ENCODE results near the gene ORM2.
"Not testable (repeated sequence)": the region's sequence is repeated elsewhere in the genome, so short reads cannot be mapped to it uniquely, and the experiment has no call there.

The ORM2 gene

DNA sequence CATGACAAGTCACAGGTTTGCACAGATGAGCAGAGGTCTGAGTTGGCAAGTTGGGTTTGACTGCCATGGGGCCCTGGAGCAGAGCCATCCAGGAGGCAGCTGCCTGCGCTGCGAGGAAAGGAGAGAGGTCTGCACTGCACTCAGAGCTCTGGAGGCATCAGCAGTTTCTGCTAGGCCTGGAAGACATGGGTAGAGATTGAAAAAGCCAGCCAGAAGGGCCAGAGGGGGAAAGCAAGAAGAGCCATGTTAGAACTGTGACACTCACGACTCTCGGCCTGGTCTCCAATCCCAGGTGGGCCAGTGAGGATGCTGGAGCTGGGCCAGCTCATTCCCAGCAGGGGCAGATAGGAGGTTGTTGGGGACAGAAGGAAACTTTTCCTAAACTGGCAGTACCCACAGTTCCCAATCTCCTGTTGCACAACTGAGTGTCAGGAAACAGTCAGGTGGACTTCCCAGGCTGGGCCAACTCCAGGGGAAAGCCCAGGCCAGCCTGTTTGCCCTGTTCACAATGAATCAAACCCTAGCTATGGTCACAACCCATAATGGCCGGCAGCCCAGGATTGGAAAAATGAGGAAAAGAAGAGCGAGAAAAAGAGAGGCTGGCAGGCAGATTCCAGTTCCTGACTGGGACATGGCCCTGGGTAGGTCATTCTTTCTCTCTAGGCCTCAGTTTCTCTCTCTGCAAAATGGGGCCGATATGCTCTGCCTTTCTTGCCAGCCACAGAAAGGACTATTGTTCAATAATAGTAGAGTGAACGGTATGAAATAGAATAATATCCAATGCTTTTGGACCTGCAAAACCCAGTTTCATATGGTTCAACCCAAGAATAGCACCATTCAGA, 14.6 kb upstream of the ORM2 start:
- DNase-seq (ENCODE audit: low spot score) = no peak

DNA sequence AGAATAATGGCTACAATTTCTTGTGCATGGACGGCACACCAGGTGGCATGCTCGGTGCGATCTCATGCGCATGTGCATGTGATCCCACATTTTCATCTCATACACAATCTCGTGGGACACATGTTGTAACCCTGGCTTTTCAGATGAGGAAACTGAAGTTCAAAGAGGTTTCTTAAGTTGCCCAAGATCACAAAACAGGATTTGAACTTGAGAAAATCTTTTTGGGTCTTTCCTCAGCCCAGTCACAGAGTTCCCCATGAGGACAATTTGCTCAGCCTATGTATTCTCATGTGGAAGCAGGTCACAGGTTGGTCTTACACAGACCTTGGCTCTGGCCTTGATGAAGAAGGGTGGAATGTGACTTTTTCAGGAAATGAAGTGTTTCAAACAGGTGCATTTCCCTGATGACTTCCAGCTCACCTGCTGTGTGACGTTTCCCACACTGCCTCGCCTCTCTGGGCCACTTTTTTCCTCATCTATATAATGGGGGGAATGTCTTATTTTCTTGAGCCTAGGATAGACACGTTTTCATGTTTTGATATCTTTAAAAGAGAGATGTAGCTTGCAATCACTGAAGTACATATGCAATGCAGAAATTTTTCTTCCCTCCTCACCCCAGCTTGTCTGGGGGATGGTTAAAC, 13.8 kb upstream of the ORM2 start:
- no peak for DNase-seq (ENCODE audit: low spot score)

- no peak for DNase-seq (ENCODE audit: low spot score)
These were observed 13.0 kb upstream of the ORM2 start for GRCh38 chr9:114316605-114317230.

- DNase-seq (ENCODE audit: low spot score) = peak; percentile 19
These were observed 11.9 kb upstream of the ORM2 start for GRCh38 chr9:114317665-114318357.

GRCh38 chr9:114318416-114318815, 11.3 kb upstream of the ORM2 start:
- no peak for DNase-seq (ENCODE audit: low spot score)

- DNase-seq (ENCODE audit: low spot score) = no peak
These were observed 10.5 kb upstream of the ORM2 start for GRCh38 chr9:114319147-114319546.

GRCh38 chr9:114320710-114321109, 9.0 kb upstream of the ORM2 start:
- DNase-seq (ENCODE audit: low spot score) = not testable (repeated sequence)

DNA sequence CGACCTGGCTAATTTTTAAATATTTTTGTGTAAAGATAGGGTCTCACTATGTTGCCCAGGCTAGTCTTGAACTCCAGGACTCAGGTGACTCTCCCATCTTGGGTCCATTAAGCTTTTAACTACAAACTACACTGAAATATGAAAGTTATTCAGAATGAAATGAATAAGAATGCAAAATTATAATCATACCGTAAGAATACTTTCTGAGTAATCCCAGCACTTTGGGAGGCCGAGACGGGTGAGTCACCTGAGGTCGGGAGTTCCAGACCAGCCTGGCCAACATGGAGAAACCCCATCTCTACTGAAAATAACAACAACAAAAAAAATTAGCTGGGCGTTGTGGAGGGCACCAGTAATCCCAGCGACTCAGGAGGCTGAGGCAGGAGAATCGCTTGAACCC, 7.9 kb upstream of the ORM2 start:
- DNase-seq (ENCODE audit: low spot score) = peak; percentile 58

DNA sequence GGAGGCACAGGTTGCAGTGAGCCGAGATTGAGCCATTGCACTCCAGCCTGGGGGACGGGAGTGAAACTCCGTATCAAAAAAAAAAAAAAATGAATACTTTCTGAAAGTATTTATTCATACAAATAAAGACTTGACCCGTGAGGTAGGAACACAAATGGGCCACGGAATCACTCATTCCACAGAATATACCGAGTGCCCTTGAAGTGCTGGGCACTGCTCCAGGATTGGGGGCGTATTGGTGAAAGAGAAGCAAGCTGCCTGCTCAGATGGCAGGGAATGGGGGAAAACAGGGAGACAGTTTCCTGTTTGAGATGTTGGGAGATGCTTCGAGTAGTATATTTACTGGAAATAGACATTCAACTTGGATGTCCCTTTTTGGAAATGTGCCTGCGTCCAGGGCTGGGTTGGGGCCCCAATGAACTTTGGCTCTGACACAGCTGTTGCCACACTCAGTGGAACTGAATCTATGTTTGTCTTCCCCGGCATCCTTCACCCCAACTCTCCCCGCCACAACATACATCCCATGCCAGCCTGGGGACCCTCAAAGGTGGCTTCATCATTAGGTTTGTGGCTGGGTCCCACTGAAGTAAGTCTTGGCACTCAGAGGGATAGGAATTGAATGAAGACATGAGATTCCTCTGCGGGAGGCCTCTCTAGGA, 7.4 kb upstream of the ORM2 start:
- not testable (repeated sequence) for DNase-seq (ENCODE audit: low spot score)

DNA sequence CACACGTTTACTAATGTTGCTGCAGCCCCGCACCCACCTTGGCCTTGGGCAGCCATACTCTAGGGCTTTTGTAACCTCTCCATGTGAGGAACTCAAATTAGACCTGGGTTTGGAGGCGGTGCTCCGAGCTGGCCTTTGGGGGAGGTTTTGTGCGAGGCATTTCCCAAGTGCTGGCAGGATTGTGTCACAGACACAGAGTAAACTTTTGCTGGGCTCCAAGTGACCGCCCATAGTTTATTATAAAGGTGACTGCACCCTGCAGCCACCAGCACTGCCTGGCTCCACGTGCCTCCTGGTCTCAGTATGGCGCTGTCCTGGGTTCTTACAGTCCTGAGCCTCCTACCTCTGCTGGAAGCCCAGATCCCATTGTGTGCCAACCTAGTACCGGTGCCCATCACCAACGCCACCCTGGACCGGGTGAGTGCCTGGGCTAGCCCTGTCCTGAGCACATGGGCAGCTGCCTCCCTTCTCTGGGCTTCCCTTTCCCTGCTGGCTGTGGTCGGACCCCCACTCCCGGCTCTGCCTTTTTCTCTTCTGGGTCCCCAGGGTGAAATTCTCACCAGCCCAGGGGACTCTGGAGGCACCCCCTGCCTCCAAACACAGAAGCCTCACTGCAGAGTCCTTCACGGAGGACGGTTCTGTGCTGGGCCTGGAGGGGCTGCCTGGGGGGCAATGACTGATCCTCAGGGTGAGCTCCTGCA, 6.7 kb upstream of the ORM2 start, which contains the start of gene ORM1:
ORM1 (plus strand) TSS at position 268 of the 701 bp plus-strand sequence; CDS start at position 304, 36 bp downstream.
- DNase-seq (ENCODE audit: low spot score) = not testable (repeated sequence)

GRCh38 chr9:114323849-114324248, 5.8 kb upstream of the ORM2 start:
- DNase-seq (ENCODE audit: low spot score) = not testable (repeated sequence)

DNA sequence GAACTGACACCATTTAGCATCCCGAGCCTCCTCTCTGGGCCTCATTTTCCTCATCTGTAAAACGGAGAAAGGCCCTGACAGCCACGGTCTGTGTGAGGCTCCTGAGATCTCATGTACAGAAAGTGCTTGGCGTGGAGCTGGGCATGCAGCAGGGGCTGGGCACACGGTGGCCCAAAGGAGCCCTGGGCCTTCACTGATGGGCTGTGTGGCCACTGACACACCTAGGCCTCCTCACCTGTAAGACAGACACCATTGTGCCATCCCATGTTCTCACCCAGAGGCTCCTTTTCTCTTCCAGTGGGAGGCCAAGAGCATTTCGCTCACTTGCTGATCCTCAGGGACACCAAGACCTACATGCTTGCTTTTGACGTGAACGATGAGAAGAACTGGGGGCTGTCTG, 5.2 kb upstream of the ORM2 start:
- DNase-seq (ENCODE audit: low spot score) = no peak

DNA sequence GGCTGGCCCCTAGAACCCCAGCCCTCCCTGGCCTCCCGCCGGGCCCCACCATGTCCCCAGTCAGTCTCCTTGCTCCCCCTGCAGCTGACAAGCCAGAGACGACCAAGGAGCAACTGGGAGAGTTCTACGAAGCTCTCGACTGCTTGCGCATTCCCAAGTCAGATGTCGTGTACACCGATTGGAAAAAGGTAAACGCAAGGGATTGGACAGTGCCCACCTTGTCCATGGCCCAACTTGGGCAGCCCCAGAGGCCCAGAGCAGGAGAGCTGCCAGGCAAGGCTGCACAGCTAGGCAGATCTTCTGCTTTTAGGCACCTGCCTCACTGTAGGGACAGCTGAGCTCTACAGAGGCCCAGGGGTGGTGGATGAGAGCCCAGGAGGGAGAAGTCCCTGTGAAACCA, 4.7 kb upstream of the ORM2 start:
- not testable (repeated sequence) for DNase-seq (ENCODE audit: low spot score)

GRCh38 chr9:114325684-114326254, 3.9 kb upstream of the ORM2 start:
- DNase-seq (ENCODE audit: low spot score) = not testable (repeated sequence)

- no peak for DNase-seq (ENCODE audit: low spot score)
These were observed 1.9 kb upstream of the ORM2 start for GRCh38 chr9:114327749-114328148.

DNA sequence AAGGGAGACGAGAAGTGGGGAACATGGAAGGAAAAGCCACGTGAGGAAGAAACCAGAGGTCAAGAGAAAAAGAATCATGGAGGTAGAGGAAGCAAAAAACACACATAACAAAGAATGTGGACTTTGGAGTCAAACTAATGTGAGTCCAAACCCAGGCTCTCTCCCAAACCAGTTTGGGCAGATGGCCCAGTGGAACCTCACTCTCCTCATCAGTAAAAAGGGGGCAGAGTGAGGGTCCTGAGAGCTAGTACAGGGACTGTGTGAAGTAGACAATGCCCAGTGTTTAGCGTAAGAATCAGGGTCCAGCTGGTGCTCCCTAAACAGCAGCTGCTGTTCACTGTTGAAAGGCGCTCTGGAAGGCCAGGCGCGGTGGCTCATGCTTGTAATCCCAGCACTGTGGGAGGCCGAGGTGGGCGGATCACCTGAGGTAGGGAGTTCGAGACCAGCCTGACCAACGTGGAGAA, 1.3 kb upstream of the ORM2 start:
- DNase-seq (ENCODE audit: low spot score) = not testable (repeated sequence)

DNA sequence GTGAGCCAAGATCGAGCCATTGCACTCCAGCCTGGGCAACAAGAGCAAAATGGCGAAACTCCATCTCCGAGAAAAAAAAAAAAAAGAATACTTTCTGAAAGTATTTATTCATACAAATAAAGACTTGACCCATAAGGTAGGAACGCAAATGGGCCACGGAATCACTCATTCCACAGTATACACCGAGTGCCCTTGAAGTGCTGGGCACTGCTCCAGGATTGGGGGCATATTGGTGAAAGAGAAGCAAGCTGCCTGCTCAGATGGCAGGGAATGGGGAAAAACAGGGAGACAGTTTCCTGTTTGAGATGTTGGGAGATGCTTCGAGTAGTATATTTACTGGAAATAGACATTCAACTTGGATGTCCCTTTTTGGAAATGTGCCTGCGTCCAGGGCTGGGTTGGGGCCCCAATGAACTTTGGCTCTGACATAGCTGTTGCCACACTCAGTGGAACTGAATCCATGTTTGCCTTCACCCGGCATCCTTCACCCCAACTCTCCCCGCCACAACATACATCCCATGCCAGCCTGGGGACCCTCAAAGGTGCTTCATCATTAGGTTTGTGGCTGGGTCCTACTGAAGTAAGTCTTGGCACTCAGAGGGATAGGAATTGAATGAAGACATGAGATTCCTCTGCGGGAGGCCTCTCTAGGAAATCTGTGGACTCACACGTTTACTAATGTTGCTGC, 588 bp upstream of the ORM2 start:
- DNase-seq (ENCODE audit: low spot score) = not testable (repeated sequence)

DNA sequence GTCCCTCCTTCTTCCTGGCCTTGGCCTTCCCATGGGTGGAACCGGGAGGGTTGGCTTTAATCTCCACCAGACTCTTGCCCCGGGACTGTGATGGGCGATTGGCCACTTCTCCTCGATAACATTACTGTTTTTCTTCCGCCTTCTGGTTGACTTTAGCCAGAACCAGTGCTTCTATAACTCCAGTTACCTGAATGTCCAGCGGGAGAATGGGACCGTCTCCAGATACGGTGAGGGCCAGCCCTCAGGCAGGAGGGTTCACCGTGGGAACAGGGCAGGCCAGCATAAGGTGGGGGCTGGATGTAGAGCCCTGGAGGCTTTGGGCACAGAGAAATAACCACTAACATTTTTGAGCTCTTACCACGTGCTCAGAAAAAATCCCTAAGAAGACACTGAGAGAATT, 967 bp downstream of the ORM2 start:
- DNase-seq (ENCODE audit: low spot score) = no peak

GRCh38 chr9:114331229-114332195, 1.8 kb downstream of the ORM2 start:
- DNase-seq (ENCODE audit: low spot score) = not testable (repeated sequence)

All from activated CD4-positive, alpha-beta T cell treated with anti-CD3 and anti-CD28 coated beads, Interleukin-2, Interleukin-4, amounts not matched to agents 100 ng/mL and 50 ng/mL, durations not matched to agents 16 hours and 8 hours (primary cell).